ENCODE results near the gene SLC41A2. TPM values are rescaled to one million over a fixed set of nuclear protein-coding genes. Genes with fewer than 3 reads are reported as not detected.

Gene SLC41A2
- total RNA-seq, 1 donor from 2014 or later: 7.6 TPM

DNA sequence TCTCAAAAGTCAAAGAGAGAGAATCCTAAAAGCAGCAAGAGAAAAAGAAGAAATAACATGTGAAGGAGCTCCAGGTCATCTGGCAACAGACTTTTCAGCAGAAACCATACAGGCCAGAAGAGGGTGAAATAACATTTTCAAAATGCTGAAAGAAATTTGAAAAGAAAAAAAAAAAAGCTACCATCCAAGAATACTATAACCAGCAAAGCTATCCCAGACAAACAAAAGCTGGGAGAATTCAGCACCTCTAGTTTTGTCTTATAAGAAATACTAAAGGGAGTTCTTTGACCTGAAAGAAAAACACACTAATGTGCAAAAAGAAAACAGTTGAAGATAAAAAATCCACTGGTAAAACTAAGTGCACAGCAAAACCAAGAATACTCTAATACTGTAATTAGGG lies 36.8 kb downstream of the SLC41A2 start:
- no peaks in the 10 kb centered on the region for H3K4me1 Mint-ChIP-seq (ENCODE audit: low read depth)
- TF ChIP-seq, protein P1, sequence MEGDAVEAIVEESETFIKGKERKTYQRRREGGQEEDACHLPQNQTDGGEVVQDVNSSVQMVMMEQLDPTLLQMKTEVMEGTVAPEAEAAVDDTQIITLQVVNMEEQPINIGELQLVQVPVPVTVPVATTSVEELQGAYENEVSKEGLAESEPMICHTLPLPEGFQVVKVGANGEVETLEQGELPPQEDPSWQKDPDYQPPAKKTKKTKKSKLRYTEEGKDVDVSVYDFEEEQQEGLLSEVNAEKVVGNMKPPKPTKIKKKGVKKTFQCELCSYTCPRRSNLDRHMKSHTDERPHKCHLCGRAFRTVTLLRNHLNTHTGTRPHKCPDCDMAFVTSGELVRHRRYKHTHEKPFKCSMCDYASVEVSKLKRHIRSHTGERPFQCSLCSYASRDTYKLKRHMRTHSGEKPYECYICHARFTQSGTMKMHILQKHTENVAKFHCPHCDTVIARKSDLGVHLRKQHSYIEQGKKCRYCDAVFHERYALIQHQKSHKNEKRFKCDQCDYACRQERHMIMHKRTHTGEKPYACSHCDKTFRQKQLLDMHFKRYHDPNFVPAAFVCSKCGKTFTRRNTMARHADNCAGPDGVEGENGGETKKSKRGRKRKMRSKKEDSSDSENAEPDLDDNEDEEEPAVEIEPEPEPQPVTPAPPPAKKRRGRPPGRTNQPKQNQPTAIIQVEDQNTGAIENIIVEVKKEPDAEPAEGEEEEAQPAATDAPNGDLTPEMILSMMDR (IDR thresholded peaks at IDR 0.05; ENCODE audit: unreplicated experiment): no peak

DNA sequence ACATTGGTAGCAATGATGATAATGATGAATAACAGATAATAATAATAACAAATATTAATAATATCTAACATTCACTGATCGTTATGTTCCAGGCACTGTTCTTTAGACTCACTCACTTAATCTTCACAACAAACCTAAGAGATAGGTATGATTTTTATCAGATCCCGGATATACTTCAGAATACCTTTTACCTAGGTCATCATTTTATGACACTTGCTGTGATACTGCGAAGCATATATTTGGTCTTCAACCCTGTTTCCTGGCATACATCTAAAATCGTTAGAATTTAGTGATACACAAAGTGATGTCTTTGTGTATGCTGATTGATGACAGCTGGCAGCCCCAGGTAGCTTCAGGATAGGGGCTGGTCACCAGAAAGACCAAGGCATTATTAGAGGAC lies 46.1 kb downstream of the SLC41A2 start:
- Mint-ChIP-seq H3K4me1 (ENCODE audit: low read depth) (no peaks in the 10 kb centered on the region), H3K9me3 (ENCODE audit: low read depth) (no peaks in the 10 kb centered on the region), H3K36me3 (ENCODE audit: insufficient read depth) (no peaks in the 10 kb centered on the region), H3K4me3 (ENCODE audit: low read depth) (no peak overlapping the region), H3K27me3 (no peaks in the 10 kb centered on the region), H3K27ac (no peak overlapping the region)
- DNase-seq (ENCODE audit: low spot score, unreplicated experiment): no peak
- TF ChIP-seq, protein P1 (IDR thresholded peaks at IDR 0.05; ENCODE audit: unreplicated experiment): no peak

More for the DNA sequence above, 36.8 kb downstream of the SLC41A2 start:
- Mint-ChIP-seq H3K4me3 (ENCODE audit: low read depth) (no peak overlapping the region), H3K27me3 (no peaks in the 10 kb centered on the region), H3K36me3 (ENCODE audit: insufficient read depth) (peaks cover 5% of the 10 kb centered on the region), H3K27ac (no peak overlapping the region), H3K9me3 (ENCODE audit: low read depth) (peaks cover 24% of the 10 kb centered on the region)
- no peak for DNase-seq (ENCODE audit: low spot score, unreplicated experiment)

DNA sequence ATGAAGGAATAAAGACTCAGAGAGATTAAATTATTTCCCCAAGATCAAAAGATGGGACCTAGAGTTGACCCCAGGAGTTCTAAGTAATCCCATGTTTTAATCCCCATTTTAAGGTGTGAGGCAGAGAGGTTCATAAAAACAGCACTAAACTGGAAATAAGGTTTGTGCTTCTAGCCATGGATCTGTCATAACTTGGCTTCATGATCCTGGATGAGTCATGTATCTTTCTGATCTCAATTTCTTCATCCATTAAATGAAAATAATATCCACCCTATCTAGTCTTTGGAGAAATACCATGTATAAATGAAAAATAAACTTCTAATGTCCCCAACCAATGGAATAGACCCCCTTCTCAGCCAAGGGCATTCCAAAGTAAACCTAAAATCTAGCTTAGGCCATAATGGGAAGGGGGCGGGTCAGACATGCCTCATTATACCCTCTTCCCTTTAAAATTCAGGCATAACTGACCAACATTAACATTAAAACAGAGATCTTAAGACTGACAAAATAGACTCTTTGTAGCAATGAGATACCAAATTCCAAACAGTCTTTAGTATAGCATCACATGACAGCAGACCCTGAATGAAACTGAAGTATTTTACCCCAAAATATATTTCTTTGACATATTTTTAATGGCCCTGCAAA lies 47.8 kb downstream of the SLC41A2 start:
- Mint-ChIP-seq H3K36me3 (ENCODE audit: insufficient read depth) (no peaks in the 10 kb centered on the region), H3K9me3 (ENCODE audit: low read depth) (no peaks in the 10 kb centered on the region), H3K4me3 (ENCODE audit: low read depth) (no peak overlapping the region), H3K27me3 (no peaks in the 10 kb centered on the region), H3K4me1 (ENCODE audit: low read depth) (no peaks in the 10 kb centered on the region), H3K27ac (no peak overlapping the region)
- TF ChIP-seq, protein P1 (IDR thresholded peaks at IDR 0.05; ENCODE audit: unreplicated experiment): no peak
- no peak for DNase-seq (ENCODE audit: low spot score, unreplicated experiment)

DNA sequence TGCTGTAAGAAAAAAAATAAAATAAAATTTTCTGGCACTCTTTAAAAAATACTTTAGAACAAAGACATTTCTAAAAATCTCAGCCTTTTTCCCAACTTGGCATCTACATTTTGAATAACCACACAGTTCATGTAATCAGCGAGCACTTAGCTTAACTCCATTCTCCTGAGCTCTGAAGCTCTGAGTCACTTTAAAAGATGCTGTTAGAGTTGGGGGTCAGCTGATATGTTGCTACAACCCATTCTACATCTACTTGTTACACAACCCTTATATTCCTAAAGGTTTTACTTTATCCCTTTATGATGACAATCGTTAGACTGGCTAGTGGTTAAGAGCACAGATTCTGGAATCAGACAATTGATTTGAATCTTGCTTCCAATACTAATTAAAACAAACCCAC lies 48.3 kb downstream of the SLC41A2 start:
- TF ChIP-seq, protein P1 (IDR thresholded peaks at IDR 0.05; ENCODE audit: unreplicated experiment): no peak
- no peaks in the 10 kb centered on the region for H3K36me3 Mint-ChIP-seq (ENCODE audit: insufficient read depth)
- DNase-seq (ENCODE audit: low spot score, unreplicated experiment): no peak
- H3K27me3 Mint-ChIP-seq: no peaks in the 10 kb centered on the region
- H3K9me3 Mint-ChIP-seq (ENCODE audit: low read depth): no peaks in the 10 kb centered on the region
- H3K27ac Mint-ChIP-seq: no peak overlapping the region
- no peak overlapping the region for H3K4me3 Mint-ChIP-seq (ENCODE audit: low read depth)
- no peaks in the 10 kb centered on the region for H3K4me1 Mint-ChIP-seq (ENCODE audit: low read depth)

Other genes starting within 250 kb of the SLC41A2 start
- gene NOPCHAP1, start 28.0 kb upstream of the SLC41A2 start, total RNA-seq: 22.3 and 24.3 TPM in 2 replicates
- gene ALDH1L2, start 126.2 kb upstream of the SLC41A2 start, total RNA-seq: 0.69 and 1.5 TPM in 2 replicates
- 50.1 and 52.7 TPM in 2 replicates for gene WASHC4, start 149.4 kb upstream of the SLC41A2 start, total RNA-seq

Measured in progenitor cell of endocrine pancreas (in vitro differentiated cells).